DOHH2 (cell line): ENCODE results near the gene PPFIA1.

Experiments used
- H3F3A ChIP-seq: fragments of 200-600 bp; sonication (generic), shearing (Covaris generic); 2 replicates; pipeline ENCODE4 v1.6.0; 2016; ENCODE audit warnings: antibody characterized with exemption, mild to moderate bottlenecking; ENCODE audit not compliant: control insufficient read depth, insufficient read depth
- H3K27ac ChIP-seq: fragments of 200-600 bp; sonication (generic); 2 replicates; pipeline ENCODE4 v1.5.1; 2014; ENCODE audit warnings: low read depth, mild to moderate bottlenecking, low read length, moderate library complexity
- H3K27me3 ChIP-seq: fragments of 200-600 bp; sonication (generic); 2 replicates; pipeline ENCODE4 v1.6.1; 2014; ENCODE audit warnings: mild to moderate bottlenecking, low read length, mixed read lengths; ENCODE audit not compliant: control insufficient read depth
- H3K36me3 ChIP-seq: fragments of 200-600 bp; sonication (generic); 2 replicates; pipeline ENCODE4 v1.6.1; 2014; ENCODE audit warnings: mild to moderate bottlenecking, low read length, moderate library complexity, mixed read lengths; ENCODE audit not compliant: control insufficient read depth
- H3K4me1 ChIP-seq: fragments of 200-600 bp; sonication (generic); 2 replicates; pipeline ENCODE4 v1.6.1; 2014; ENCODE audit warnings: mild to moderate bottlenecking, low read length, mixed read lengths; ENCODE audit not compliant: control insufficient read depth
- H3K4me2 ChIP-seq: fragments of 200-600 bp; sonication (generic); 2 replicates; pipeline ENCODE4 v1.6.0; 2014; ENCODE audit warnings: mild to moderate bottlenecking, low read length, moderate library complexity
- H3K4me3 ChIP-seq: fragments of 200-600 bp; sonication (generic); 2 replicates; pipeline ENCODE4 v1.5.1; 2014; ENCODE audit warnings: mild to moderate bottlenecking, low read length, mixed read lengths
- H3K79me2 ChIP-seq: fragments of 200-600 bp; sonication (generic); 2 replicates; pipeline ENCODE4 v1.6.1; 2014; ENCODE audit warnings: mild to moderate bottlenecking, low read length, mixed read lengths; ENCODE audit not compliant: control insufficient read depth
- H3K9me2 ChIP-seq: fragments of 200-600 bp; sonication (generic); replicated peaks from 2 replicates; pipeline ENCODE4 v1.6.1; 2014; ENCODE audit warnings: mild to moderate bottlenecking, low read length, mixed read lengths; ENCODE audit not compliant: control insufficient read depth
- H3K9me3 ChIP-seq: fragments of 200-600 bp; sonication (generic); 2 replicates; pipeline ENCODE4 v1.6.1; 2014; ENCODE audit warnings: antibody characterized with exemption, low read length, mixed read lengths; ENCODE audit not compliant: control insufficient read depth, insufficient read depth
- H4K20me1 ChIP-seq: fragments of 200-600 bp; sonication (generic); 2 replicates; pipeline ENCODE4 v1.6.0; 2014; ENCODE audit warnings: low read depth, mild to moderate bottlenecking, antibody characterized with exemption, low read length, moderate library complexity; ENCODE audit not compliant: control insufficient read depth, insufficient read depth
- CTCF ChIP-seq: fragments of 200-600 bp; sonication (generic); IDR thresholded peaks from one replicate; pipeline ENCODE4 v1.5.1; 2014; ENCODE audit warnings: antibody characterized with exemption, mild to moderate bottlenecking, low read depth, low read length; ENCODE audit not compliant: poor library complexity, severe bottlenecking
- EZH2phosphoT487 ChIP-seq: fragments of 200-600 bp; sonication (generic); IDR thresholded peaks from 2 replicates; pipeline ENCODE4 v1.6.1; 2017; ENCODE audit warnings: borderline replicate concordance, mild to moderate bottlenecking, antibody characterized with exemption, low read length, moderate library complexity, mixed read lengths

Gene PPFIA1

GRCh38 chr11:70265341-70265740, 5.1 kb upstream of the PPFIA1 start:
- no peak for TF ChIP-seq CTCF
- no peak for TF ChIP-seq EZH2phosphoT487
- Histone ChIP-seq H3K9me3 (no peaks in the 10 kb centered on the region), H3K4me2 (no peak overlapping the region), H4K20me1 (no peaks in the 10 kb centered on the region), H3K79me2 (no peaks in the 10 kb centered on the region), H3K4me3 (no peak overlapping the region), H3F3A (no peaks in the 10 kb centered on the region), H3K36me3 (no peaks in the 10 kb centered on the region), H3K27ac (no peak overlapping the region), H3K27me3 (peaks cover 10% of the 10 kb centered on the region), H3K9me2 (no peaks in the 10 kb centered on the region), H3K4me1 (peaks cover 12% of the 10 kb centered on the region)

GRCh38 chr11:70267405-70267950, 3.0 kb upstream of the PPFIA1 start:
- peaks cover 21% of the 10 kb centered on the region for H3K4me1 ChIP-seq
- H4K20me1 ChIP-seq = no peaks in the 10 kb centered on the region; the same call in 1 of the 2 replicates
- peaks cover 6% of the 10 kb centered on the region for H3K36me3 ChIP-seq
- H3K79me2 ChIP-seq = peaks cover 17% of the 10 kb centered on the region
- no peak overlapping the region for H3K4me3 ChIP-seq
- no peak overlapping the region for H3K27ac ChIP-seq
- H3F3A ChIP-seq = no peaks in the 10 kb centered on the region
- H3K9me2 ChIP-seq = no peaks in the 10 kb centered on the region
- H3K4me2 ChIP-seq = no peak overlapping the region
- no peaks in the 10 kb centered on the region for H3K9me3 ChIP-seq
- TF ChIP-seq CTCF = no peak
- TF ChIP-seq EZH2phosphoT487 = no peak
- peaks cover 10% of the 10 kb centered on the region for H3K27me3 ChIP-seq

- H3K27ac ChIP-seq = no peak overlapping the region
- TF ChIP-seq EZH2phosphoT487 = no peak
- TF ChIP-seq CTCF = no peak
These were observed 2.0 kb upstream of the PPFIA1 start for GRCh38 chr11:70268526-70268925.

More at GRCh38 chr11:70268526-70268925, 2.0 kb upstream of the PPFIA1 start:
- Histone ChIP-seq H3K79me2 (peaks cover 23% of the 10 kb centered on the region), H3K27me3 (peaks cover 10% of the 10 kb centered on the region), H3K9me2 (no peaks in the 10 kb centered on the region), H3K9me3 (no peaks in the 10 kb centered on the region), H4K20me1 (peaks cover 2% of the 10 kb centered on the region; the same call in 1 of the 2 replicates), H3K4me2 (no peak overlapping the region), H3F3A (no peaks in the 10 kb centered on the region), H3K36me3 (peaks cover 16% of the 10 kb centered on the region), H3K4me1 (peaks cover 21% of the 10 kb centered on the region), H3K4me3 (no peak overlapping the region)
